ENCODE results near the gene TIAM2. TPM values are rescaled to one million over a fixed set of nuclear protein-coding genes. Genes with fewer than 3 reads are reported as not detected.

TIAM2 gene
- total and polyA plus RNA-seq, 8 donors = 1.1 to 44.2 (median 5.5) TPM

DNA sequence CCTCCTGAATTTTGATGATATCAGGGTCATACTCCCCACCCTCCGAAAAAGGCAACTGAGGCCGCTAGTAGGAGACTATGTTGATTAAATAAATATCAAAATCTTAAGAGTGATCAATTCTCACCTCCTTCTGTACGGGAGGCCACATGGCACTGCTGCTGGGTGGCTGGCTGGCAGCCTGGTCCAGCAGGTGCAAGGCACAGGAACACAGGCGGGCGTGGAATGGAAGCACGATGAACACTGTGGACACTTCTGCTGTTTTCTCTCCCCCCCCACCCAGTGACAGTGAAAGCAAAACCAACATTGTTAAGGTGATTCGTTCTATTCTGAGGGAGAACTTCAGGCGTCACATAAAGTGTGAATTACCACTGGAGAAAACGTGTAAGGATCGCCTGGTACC is 259.0 kb downstream of the TIAM2 start:
- TF ChIP-seq, protein P1, sequence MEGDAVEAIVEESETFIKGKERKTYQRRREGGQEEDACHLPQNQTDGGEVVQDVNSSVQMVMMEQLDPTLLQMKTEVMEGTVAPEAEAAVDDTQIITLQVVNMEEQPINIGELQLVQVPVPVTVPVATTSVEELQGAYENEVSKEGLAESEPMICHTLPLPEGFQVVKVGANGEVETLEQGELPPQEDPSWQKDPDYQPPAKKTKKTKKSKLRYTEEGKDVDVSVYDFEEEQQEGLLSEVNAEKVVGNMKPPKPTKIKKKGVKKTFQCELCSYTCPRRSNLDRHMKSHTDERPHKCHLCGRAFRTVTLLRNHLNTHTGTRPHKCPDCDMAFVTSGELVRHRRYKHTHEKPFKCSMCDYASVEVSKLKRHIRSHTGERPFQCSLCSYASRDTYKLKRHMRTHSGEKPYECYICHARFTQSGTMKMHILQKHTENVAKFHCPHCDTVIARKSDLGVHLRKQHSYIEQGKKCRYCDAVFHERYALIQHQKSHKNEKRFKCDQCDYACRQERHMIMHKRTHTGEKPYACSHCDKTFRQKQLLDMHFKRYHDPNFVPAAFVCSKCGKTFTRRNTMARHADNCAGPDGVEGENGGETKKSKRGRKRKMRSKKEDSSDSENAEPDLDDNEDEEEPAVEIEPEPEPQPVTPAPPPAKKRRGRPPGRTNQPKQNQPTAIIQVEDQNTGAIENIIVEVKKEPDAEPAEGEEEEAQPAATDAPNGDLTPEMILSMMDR (IDR thresholded peaks at IDR 0.05) = no peak
- no peak for TF ChIP-seq EP300 (IDR thresholded peaks at IDR 0.05)
- TF ChIP-seq POLR2AphosphoS5 (IDR thresholded peaks at IDR 0.05) = no peak
- TF ChIP-seq POLR2A (IDR thresholded peaks at IDR 0.05) = no peak
- DNase-seq = no peak
- Histone ChIP-seq H3K36me3 (peaks cover 12 to 96% (median 87%) of the 10 kb centered on the region in 4 donors), H3K27me3 (no peaks in the 10 kb centered on the region), H3K27ac (no peak overlapping the region), H3K4me1 (peaks cover 0 to 9% (median 0%) of the 10 kb centered on the region in 4 donors), H3K4me3 (no peak overlapping the region), H3K9me3 (no peaks in the 10 kb centered on the region)
- intact Hi-C loops (cut with DNase I; ENCODE audit: low total_unique reads) = no loop called here
- 60 to 84% (median 76%) methylated on average over 10 of the region's 10 CpGs for WGBS, 5 donors

DNA sequence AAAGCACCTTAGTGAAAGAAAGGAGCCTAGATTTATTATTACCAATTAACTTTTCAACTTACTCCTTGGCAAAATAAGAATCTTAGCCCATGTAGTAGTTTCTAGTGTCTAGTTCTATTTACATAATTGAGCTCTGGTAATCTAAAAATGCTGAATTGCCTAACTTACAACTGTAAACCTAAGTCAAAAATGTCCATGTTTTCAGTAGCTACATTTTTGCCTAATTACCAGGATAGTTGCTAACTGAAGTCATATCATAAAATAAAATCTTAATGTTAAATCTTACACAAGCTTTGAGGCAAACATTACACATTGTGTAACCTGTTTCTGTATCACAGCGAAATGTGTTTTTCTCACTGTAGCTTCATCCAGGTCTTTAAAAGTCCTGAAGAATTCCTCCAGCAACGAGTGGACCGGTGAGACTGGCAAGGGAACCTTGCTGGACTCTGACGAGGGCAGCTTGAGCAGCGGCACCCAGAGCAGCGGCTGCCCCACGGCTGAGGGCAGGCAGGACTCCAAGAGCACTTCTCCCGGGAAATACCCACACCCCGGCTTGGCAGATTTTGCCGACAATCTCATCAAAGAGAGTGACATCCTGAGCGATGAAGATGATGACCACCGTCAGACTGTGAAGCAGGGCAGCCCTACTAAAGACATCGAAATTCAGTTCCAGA is 261.1 kb downstream of the TIAM2 start:
- 74 to 87% (median 84%) methylated on average over 13 of the region's 13 CpGs for WGBS, 5 donors
- Histone ChIP-seq H3K36me3 (peaks cover 12 to 93% (median 89%) of the 10 kb centered on the region in 4 donors), H3K27me3 (no peaks in the 10 kb centered on the region), H3K4me1 (peaks cover 0 to 9% (median 0%) of the 10 kb centered on the region in 4 donors), H3K9me3 (no peaks in the 10 kb centered on the region), H3K4me3 (no peak overlapping the region), H3K27ac (no peak overlapping the region)
- DNase-seq = no peak
- TF ChIP-seq POLR2A (IDR thresholded peaks at IDR 0.05) (no peak), POLR2AphosphoS5 (IDR thresholded peaks at IDR 0.05) (no peak), EP300 (IDR thresholded peaks at IDR 0.05) (no peak)
- TF ChIP-seq, protein P1 (IDR thresholded peaks at IDR 0.05) = no peak
- intact Hi-C loops (cut with DNase I; ENCODE audit: low total_unique reads) = no loop called here

DNA sequence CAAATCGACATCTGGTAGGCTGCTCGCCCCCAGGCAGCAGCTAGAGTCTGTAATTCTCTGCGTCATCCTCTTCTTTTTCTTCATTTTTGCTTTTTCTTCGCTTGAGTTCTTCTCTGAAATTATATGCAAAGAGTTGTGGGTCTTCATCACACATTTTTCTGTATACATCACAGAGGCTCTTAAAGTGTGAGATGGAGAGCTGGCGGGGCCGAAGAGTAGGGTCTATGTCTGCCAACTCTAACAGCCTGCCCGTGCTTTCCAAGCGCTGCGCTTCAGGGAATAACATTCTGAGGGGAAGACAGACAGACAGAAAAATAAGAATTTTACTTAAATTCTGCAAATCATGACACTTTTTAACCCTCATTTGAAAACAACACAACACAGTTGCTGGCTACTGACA is 262.7 kb downstream of the TIAM2 start:
- 91 to 97% (median 94%) methylated on average over 9 of the region's 9 CpGs for WGBS, 5 donors
- Histone ChIP-seq H3K4me3 (no peak overlapping the region), H3K27me3 (no peaks in the 10 kb centered on the region), H3K4me1 (peaks cover 0 to 9% (median 0%) of the 10 kb centered on the region in 4 donors), H3K9me3 (no peaks in the 10 kb centered on the region), H3K36me3 (peaks cover 9 to 78% (median 73%) of the 10 kb centered on the region in 4 donors), H3K27ac (no peak overlapping the region)
- intact Hi-C loops (cut with DNase I; ENCODE audit: low total_unique reads) = no loop called here
- TF ChIP-seq POLR2A (IDR thresholded peaks at IDR 0.05) = no peak
- no peak for TF ChIP-seq EP300 (IDR thresholded peaks at IDR 0.05)
- TF ChIP-seq, protein P1 (IDR thresholded peaks at IDR 0.05) = no peak
- TF ChIP-seq POLR2AphosphoS5 (IDR thresholded peaks at IDR 0.05) = no peak
- no peak for DNase-seq

DNA sequence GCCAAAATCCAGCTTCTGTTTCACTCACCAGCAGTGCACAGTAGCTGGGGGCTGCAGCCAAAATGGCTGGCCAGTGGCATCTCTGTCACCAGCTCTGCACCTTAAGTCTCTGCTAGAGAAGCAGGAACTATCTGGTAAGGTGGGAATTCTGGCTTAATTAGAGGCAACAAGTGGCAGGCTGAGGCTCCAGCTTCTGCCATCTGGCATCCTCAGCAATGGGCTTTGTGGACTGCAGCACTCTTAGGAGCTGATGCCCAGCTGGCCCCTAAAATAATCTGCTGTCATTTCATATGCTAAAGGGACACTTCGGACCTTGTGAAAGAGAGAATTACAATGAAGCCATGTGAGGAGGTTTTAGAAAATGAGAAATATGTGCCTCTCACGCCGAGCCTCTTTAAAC is 264.1 kb downstream of the TIAM2 start:
- intact Hi-C loops (cut with DNase I; ENCODE audit: low total_unique reads) = no loop called here

More for the DNA sequence above, 264.1 kb downstream of the TIAM2 start:
- no peaks in the 10 kb centered on the region for H3K4me1 ChIP-seq
- H3K9me3 ChIP-seq = no peaks in the 10 kb centered on the region
- TF ChIP-seq POLR2AphosphoS5 (IDR thresholded peaks at IDR 0.05) = no peak
- TF ChIP-seq, protein P1 (IDR thresholded peaks at IDR 0.05) = no peak
- no peaks in the 10 kb centered on the region for H3K27me3 ChIP-seq
- DNase-seq = no peak
- H3K27ac ChIP-seq = no peak overlapping the region
- no peak overlapping the region for H3K4me3 ChIP-seq
- WGBS, 5 donors = 84 to 94% (median 93%) methylated on average over 3 of the region's 3 CpGs
- H3K36me3 ChIP-seq = peaks cover 9 to 69% (median 66%) of the 10 kb centered on the region in 4 donors
